ENCODE data around the gene FBL. TPM values are rescaled to one million over a fixed set of nuclear protein-coding genes. Genes with fewer than 3 reads are reported as not detected.

FBL gene
- total RNA-seq, 1 experiment from 2014 or later = 189 TPM

DNA sequence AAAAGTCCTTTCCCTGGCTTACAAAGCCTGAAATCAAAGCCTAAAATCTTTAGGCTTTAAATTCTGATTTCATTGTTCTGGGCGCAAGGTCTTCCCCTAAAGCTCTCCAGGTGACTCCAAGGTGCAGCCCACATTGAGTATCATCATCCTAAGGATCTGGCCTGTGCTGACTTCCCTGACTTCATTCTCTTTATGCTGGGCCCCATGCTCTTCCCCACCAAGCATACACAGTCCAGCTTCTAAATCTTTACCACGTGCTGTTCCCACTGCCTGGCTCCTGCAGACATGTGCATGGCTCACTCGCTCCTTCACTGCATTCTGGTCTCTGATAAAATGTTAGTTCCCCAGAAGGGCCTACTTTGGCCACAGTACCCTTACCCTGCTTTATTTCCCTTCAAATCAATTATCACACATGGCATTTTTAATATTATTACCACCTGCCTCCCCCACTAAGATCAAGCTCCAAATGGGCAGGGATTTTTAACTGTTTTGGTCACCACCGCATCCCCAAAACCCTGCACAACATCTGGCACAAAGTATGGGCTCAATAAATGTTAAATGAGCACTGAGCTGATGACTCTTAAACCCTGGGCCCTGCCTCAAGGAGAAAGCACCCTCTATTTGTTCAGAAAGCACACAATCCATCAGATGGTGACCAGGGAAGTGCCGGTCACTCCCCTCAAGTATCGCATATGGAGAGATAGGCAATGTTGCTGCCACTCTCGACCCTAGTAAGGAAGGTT, 3.3 kb downstream of the FBL start:
- Histone ChIP-seq H3K27ac (no peak overlapping the region), H3K27me3 (replicated peaks) (no peaks in the 10 kb centered on the region), H3K4me1 (replicated peaks) (peaks cover 21% of the 10 kb centered on the region), H3K4me3 (no peak overlapping the region), H3K9me3 (replicated peaks) (no peaks in the 10 kb centered on the region), H3K36me3 (peaks cover 29% of the 10 kb centered on the region)
- DNase-seq (ENCODE audit: low read depth in 1 of 2, low spot score in 2 of 2) = no peak

DNA sequence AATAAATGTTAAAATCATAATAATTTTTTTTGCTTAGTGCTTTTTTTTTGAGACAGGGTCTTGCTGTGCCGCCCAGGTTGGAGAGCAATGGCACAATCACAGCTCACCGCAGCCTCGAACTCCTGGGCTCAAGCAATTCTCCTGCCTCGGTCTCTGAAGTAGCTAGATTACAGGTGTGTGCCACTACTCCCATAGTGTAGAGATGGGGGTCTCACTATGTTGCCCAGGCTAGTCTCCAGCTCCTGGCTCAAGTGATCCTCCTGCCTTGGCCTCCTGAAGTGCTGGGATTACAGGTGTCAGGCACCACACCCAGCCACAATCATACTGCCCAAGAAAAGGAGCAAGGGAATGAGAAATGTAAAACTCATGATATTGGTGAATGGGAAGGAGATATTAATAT, 5.1 kb downstream of the FBL start:
- Histone ChIP-seq H3K4me3 (no peak overlapping the region), H3K36me3 (peaks cover 47% of the 10 kb centered on the region), H3K9me3 (replicated peaks) (no peaks in the 10 kb centered on the region), H3K27ac (no peak overlapping the region), H3K27me3 (replicated peaks) (no peaks in the 10 kb centered on the region), H3K4me1 (replicated peaks) (peaks cover 15% of the 10 kb centered on the region)
- no peak for DNase-seq (ENCODE audit: low read depth in 1 of 2, low spot score in 2 of 2)

DNA sequence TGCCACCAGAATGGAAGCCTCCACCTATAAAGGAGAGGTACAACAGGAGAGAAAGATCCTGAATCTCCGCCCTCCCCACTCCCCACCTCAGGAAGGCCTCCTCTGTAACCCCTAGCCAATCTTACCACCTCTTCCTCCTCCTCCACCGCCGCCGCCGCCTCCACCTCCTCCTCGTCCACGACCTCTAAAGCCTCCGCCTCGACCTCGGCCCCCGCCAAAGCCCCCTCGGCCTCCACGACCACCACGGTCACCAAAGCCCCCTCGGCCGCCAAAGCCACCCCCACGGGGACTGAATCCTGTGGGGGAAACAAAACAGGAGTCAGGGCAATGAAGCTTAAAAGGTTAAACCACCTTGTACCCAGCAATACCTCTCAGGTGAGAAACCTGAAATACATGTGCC, 5.7 kb downstream of the FBL start:
- Histone ChIP-seq H3K27me3 (replicated peaks) (no peaks in the 10 kb centered on the region), H3K4me3 (no peak overlapping the region), H3K4me1 (replicated peaks) (peaks cover 14% of the 10 kb centered on the region), H3K36me3 (peaks cover 50% of the 10 kb centered on the region), H3K9me3 (replicated peaks) (no peaks in the 10 kb centered on the region), H3K27ac (no peak overlapping the region)
- no peak for DNase-seq (ENCODE audit: low read depth in 1 of 2, low spot score in 2 of 2)

DNA sequence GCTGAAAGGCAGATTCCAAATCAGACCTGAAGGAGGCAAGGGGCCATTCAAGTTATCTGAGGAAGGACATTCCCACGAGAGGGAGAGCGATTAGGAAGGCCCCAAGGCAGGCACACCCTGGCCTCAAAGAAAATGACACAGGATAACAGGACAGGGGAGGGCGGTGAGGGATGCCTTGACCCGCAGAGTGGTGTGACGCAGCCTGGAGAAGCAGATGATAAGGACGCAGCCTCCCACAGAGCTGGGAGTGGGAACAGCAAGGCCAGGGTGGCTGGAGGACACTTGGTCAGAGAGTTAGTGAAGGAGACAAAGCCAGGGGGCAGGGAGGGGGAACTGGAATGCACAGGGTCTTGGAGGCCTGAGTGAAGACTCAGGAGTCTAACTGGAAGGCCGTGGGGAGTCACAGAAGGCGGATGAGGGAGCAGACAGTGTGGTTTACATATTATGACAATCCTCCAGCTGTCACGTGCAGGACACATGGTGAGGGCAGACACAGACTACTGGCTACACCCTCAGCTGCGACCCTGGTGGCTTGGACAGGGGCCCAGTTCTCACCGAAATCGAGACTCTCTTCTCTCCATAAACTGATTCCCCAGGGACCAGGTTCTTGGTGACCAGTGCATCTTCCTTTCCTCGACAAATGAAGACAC, 6.4 kb downstream of the FBL start:
- Histone ChIP-seq H3K36me3 (peaks cover 57% of the 10 kb centered on the region), H3K4me1 (replicated peaks) (peaks cover 7% of the 10 kb centered on the region), H3K27ac (no peak overlapping the region), H3K27me3 (replicated peaks) (no peaks in the 10 kb centered on the region), H3K4me3 (no peak overlapping the region), H3K9me3 (replicated peaks) (no peaks in the 10 kb centered on the region)
- no peak for DNase-seq (ENCODE audit: low read depth in 1 of 2, low spot score in 2 of 2)

DNA sequence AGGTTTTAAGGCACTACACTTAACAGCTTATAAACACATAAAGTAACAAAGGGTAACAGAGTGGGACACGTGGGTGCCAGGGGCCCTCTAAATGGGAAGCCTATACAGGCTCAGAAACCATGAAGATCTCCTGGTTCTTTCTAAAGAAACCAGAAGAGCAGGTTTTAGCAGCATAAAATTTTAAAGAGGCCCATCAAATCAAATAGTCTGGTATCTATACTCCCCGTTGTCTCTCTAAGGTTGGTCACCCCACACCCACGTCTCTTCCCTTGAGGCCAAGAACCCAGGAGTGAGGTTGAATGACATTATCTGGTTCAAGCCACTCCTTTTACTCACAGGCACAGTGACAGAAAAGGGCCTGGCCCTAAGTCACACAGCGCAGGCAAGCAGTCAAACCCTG, 7.6 kb downstream of the FBL start:
- H3K4me1 ChIP-seq (replicated peaks) = peaks cover 10% of the 10 kb centered on the region
- no peaks in the 10 kb centered on the region for H3K27me3 ChIP-seq (replicated peaks)
- no peak overlapping the region for H3K27ac ChIP-seq
- peaks cover 67% of the 10 kb centered on the region for H3K36me3 ChIP-seq
- H3K9me3 ChIP-seq (replicated peaks) = no peaks in the 10 kb centered on the region
- no peak overlapping the region for H3K4me3 ChIP-seq
- no peak for DNase-seq (ENCODE audit: low read depth in 1 of 2, low spot score in 2 of 2)

DNA sequence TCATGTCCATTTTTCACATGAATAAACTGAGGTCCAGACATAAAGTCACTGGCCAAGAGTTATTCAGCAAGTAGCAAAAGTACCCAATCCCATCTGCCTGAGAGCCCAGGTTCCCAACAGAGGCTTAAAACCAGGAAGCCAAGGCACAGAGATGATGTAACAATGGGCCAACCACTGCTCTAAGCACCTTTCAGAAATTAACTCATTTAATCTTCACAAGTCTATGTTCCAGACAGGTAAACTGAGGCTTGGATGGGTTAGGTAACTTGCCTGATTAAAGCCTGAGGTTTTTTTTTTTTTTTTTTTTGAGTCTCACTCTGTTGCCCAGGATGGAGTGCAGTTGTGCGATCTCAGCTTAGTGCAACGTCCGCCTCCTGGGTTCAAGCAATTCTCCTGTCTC, 8.2 kb downstream of the FBL start:
- H3K9me3 ChIP-seq (replicated peaks) = no peaks in the 10 kb centered on the region
- no peak for DNase-seq (ENCODE audit: low read depth in 1 of 2, low spot score in 2 of 2)
- no peaks in the 10 kb centered on the region for H3K27me3 ChIP-seq (replicated peaks)
- H3K4me3 ChIP-seq = no peak overlapping the region
- H3K27ac ChIP-seq = no peak overlapping the region
- H3K36me3 ChIP-seq = peaks cover 67% of the 10 kb centered on the region
- H3K4me1 ChIP-seq (replicated peaks) = peaks cover 16% of the 10 kb centered on the region

DNA sequence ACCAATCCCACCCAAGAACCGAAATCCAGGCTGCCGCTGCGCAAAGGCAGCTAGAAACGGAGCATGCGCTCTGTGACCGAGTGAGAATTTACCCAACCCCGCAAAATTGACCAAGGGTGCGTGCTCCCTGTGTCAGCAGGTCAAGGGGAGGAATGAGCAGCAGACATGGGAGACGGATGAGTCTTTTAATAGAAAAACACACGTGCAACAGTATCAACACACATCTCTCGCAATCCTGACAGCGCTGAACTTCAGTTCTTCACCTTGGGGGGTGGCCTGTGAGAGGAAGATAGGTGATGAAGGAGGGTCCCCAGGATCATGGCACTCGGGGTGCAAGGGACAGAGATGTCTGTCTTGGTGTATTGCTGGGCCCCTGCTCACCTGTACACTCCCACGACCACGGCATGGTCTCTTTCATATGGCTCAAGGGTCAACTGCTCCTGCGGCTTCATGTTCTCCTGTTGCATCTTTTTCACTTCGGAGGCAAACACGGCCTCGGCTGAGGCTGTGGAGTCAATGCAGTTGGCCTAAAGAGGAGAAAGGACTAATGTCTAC, 11.8 kb downstream of the FBL start:
- peak overlapping the region; percentile 62 for H3K4me3 ChIP-seq
- H3K27ac ChIP-seq = no peak overlapping the region
- H3K36me3 ChIP-seq = peaks cover 66% of the 10 kb centered on the region
- no peaks in the 10 kb centered on the region for H3K9me3 ChIP-seq (replicated peaks)
- DNase-seq (ENCODE audit: low read depth in 1 of 2, low spot score in 2 of 2) = no peak
- peaks cover 14% of the 10 kb centered on the region for H3K4me1 ChIP-seq (replicated peaks)
- H3K27me3 ChIP-seq (replicated peaks) = no peaks in the 10 kb centered on the region

DNA sequence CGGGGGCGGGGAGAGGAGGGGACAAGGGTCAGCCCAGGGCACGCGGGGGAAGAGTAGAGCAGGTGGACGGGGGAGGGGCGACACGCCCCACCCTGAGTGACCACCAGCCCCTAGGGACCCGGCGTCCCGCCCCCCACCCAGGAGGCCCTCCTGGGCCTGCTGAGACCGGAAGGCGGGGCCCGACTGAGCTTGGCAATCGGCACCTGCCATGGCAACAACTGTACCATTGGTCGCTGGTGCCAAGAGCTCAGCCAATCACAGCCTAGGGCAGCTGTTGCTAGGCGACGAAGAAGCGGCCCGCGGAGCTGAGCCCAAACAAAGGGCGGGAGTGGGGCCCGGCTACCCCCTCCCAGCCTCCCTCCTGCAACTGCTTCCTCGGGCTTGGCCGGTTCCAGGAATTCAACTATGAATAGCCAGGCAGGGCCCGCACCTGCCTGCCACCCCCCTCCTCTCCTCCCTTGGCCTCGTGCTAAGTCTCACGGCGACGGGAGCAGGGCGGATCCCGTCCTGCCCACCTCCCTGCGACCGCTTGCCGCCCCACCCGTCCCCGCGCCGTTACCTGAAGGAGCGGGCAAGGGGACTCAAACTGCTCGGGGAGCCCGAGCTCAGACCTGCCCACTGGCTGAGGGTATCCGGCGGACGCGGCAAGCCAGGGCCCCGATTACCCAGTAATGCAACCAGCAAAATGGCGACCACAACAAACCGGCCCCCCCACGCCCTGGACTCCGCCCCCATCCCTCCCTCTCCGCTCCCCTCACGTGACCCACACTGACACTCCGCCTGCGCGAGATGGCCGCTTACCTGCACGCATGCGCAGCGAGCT, 12.5 kb downstream of the FBL start, which contains the start of gene DYRK1B:
TSS of gene DYRK1B (minus strand) at position 699 of the 823 bp plus-strand sequence. CDS start 2,295 bp downstream, outside the sequence.
- Histone ChIP-seq H3K36me3 (peaks cover 60% of the 10 kb centered on the region), H3K4me3 (peak within 1 kb of the TSS; percentile 62), H3K27me3 (replicated peaks) (no peaks in the 10 kb centered on the region), H3K9me3 (replicated peaks) (no peaks in the 10 kb centered on the region), H3K4me1 (replicated peaks) (peaks cover 14% of the 10 kb centered on the region), H3K27ac (peak within 1 kb of the TSS; percentile 77)
- peak; percentile 91 to 96 for DNase-seq (ENCODE audit: low read depth in 1 of 2, low spot score in 2 of 2)

DNA sequence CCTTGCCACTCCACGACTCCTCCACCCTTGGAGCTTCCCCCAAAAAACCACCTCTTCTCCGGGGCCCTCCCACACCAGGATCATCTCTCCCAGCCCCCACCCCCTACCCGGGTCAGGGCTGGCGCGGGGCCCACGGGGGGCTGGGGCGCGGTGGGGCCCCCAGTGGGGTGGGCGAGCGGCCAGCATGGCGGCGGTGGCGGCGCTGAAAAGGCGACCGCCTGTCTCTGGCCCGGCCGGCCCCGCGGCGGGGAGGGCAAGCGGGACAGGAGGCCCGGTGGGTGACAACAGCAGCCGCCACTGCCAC, 13.1 kb downstream of the FBL start:
- Histone ChIP-seq H3K27ac (peak overlapping the region; percentile 77; the same call in 1 of the 2 replicates), H3K4me1 (replicated peaks) (peaks cover 14% of the 10 kb centered on the region), H3K36me3 (peaks cover 55% of the 10 kb centered on the region), H3K4me3 (peak overlapping the region; percentile 62), H3K9me3 (replicated peaks) (no peaks in the 10 kb centered on the region), H3K27me3 (replicated peaks) (no peaks in the 10 kb centered on the region)
- no peak for DNase-seq (ENCODE audit: low read depth in 1 of 2, low spot score in 2 of 2)

DNA sequence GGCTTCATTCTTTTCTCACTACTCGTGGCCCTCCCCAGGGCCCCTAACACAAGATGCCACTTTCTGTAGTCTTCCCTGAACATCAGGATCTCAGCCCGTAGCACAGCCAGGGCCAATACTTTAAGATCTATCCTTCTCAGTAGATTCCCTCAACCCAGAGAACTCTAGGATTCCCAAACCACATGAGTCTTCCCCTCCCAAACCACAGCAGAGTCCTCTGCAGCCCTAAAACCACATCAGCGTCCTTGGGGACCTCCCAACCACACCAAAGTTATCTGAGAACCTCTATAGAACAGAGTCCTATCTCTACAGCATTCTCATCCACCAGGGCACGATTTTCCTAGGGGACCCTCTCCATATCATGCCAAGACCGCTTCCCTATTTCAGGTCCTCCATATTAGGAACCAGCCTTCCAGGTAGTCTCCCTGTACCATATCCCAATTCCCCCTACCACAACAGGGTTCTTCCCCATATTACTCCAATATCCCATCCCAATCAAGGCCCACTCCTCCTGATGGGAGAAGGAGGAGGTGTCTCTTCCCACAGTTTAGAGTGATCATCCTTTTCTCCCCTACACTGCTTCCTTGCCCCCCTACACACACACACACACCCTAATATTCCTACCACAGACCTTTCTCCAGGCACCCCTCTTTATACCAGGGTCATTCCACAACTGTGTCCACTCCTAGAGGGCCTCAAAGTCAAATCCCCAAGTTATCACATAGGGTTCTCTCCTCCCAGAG, 13.7 kb downstream of the FBL start:
- no peak for DNase-seq (ENCODE audit: low read depth in 1 of 2, low spot score in 2 of 2)
- Histone ChIP-seq H3K36me3 (peaks cover 49% of the 10 kb centered on the region), H3K4me3 (peak overlapping the region; percentile 62; the same call in 1 of the 2 replicates), H3K27ac (no peak overlapping the region), H3K4me1 (replicated peaks) (peaks cover 14% of the 10 kb centered on the region), H3K27me3 (replicated peaks) (no peaks in the 10 kb centered on the region), H3K9me3 (replicated peaks) (no peaks in the 10 kb centered on the region)

DNA sequence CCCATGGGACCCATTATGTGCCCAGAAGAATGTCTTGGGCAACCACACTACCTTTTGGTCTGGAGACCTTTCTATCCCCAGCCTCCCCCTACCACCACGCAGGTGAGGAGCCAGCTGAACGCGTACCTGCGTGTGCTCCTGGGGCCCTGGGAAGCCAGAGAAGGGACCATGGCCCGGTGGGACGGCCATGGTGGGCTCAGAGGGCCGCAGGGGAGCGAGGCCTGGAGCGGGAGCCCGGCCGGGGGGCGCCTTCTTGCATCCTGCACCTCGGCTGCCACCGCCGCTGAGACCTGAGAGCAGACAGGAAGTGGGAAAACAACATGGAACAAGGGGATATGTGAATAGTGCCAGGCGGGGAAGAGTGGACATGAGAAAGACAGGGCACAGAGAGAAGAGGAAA, 14.5 kb downstream of the FBL start:
- Histone ChIP-seq H3K9me3 (replicated peaks) (no peaks in the 10 kb centered on the region), H3K27me3 (replicated peaks) (no peaks in the 10 kb centered on the region), H3K36me3 (peaks cover 40% of the 10 kb centered on the region), H3K4me1 (replicated peaks) (peaks cover 14% of the 10 kb centered on the region), H3K27ac (no peak overlapping the region), H3K4me3 (no peak overlapping the region)
- DNase-seq (ENCODE audit: low read depth in 1 of 2, low spot score in 2 of 2) = no peak

DNA sequence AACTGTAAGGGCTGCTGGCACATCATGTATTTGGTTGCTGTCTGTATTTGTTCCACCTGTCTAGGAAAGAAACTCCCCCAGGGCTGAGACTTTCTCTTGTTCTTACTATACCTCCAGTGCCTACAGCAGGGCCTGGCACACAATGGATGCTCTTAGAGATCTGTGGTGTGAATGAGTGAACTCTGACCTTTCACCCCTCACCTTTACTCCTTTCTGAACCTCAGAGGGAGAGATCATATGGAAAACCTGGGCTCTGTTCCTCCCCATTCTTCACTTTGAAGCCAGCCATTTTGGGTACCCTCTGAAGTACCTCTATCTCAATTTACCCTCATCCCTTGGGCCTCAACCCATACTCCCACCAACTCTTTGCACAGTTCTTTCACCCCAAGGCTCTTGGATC, 15.3 kb downstream of the FBL start:
- DNase-seq (ENCODE audit: low read depth in 1 of 2, low spot score in 2 of 2) = no peak
- peaks cover 35% of the 10 kb centered on the region for H3K36me3 ChIP-seq
- H3K27ac ChIP-seq = no peak overlapping the region
- no peaks in the 10 kb centered on the region for H3K9me3 ChIP-seq (replicated peaks)
- H3K4me1 ChIP-seq (replicated peaks) = peaks cover 14% of the 10 kb centered on the region
- H3K4me3 ChIP-seq = no peak overlapping the region
- no peaks in the 10 kb centered on the region for H3K27me3 ChIP-seq (replicated peaks)

DNA sequence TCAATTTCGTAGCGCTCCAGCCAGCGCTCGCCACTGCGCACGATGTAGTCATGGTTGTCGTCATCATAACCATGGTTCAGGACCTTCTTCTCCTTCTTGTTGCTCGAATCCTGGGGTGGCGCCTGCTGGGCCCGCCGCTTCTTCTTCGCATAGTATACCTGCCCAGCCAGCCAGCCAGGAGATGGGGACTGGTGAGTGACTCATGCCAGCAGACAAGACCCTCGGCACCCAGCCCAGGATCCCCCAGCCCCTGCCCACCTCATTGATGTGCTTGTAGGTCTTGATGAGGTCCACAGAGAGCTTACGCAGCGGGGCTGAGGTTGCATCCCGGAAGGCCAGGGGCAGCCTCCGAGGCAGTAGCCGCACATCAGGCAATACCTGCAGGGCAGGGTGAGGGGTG, 15.8 kb downstream of the FBL start:
- Histone ChIP-seq H3K27me3 (replicated peaks) (no peaks in the 10 kb centered on the region), H3K9me3 (replicated peaks) (no peaks in the 10 kb centered on the region), H3K27ac (no peak overlapping the region), H3K4me1 (replicated peaks) (peaks cover 14% of the 10 kb centered on the region), H3K36me3 (peaks cover 33% of the 10 kb centered on the region), H3K4me3 (no peak overlapping the region)
- no peak for DNase-seq (ENCODE audit: low read depth in 1 of 2, low spot score in 2 of 2)

Measured in SJSA1 (cell line).